HepG2 (cell line): ENCODE data around the gene NUDT22. TPM values are rescaled to one million over a fixed set of nuclear protein-coding genes. Genes with fewer than 3 reads are reported as not detected.

ENCODE experiments used
- ARID4A ChIP-seq: sonication (generic); formaldehyde crosslinking; IDR thresholded peaks from 2 replicates; pipeline ENCODE4 v1.5.0; 2020; ENCODE audit warnings: mild to moderate bottlenecking, missing genetic modification reagents, borderline replicate concordance
- HNF1B ChIP-seq: sonication (generic); formaldehyde crosslinking; IDR thresholded peaks from 2 replicates; pipeline ENCODE4 v1.5.1; 2020; ENCODE audit warnings: mild to moderate bottlenecking, moderate library complexity, missing genetic modification reagents
- LCORL ChIP-seq, 2 experiments: fragments of 450-650 bp in 1 of 2; sonication (generic) in 1 of 2; formaldehyde crosslinking in 1 of 2; IDR thresholded peaks; 2 replicates each; pipeline versions ENCODE4 v1.5.0 to v1.6.1; 2017 to 2020; ENCODE audit warnings: antibody characterized with exemption in 1 of 2, missing genetic modification reagents in 1 of 2
- MAX ChIP-seq: IDR thresholded peaks from 2 replicates; pipeline ENCODE4 v1.6.1; 2012; ENCODE audit warnings: inconsistent platforms
- POLR2AphosphoS5 ChIP-seq: IDR thresholded peaks from 2 replicates; pipeline ENCODE4 v1.6.1; 2012; ENCODE audit warnings: low read depth, low read length
- SKIL ChIP-seq: sonication (generic); formaldehyde crosslinking; IDR thresholded peaks from 2 replicates; pipeline ENCODE4 v1.8.0; 2022; ENCODE audit warnings: missing genetic modification reagents, mild to moderate bottlenecking, moderate library complexity, borderline replicate concordance
- THAP7 ChIP-seq: sonication (generic); formaldehyde crosslinking; IDR thresholded peaks from 2 replicates; pipeline ENCODE4 v1.8.1; 2023; ENCODE audit warnings: mild to moderate bottlenecking, missing genetic modification reagents
- ZBTB10 ChIP-seq: sonication (generic); formaldehyde crosslinking; IDR thresholded peaks from 2 replicates; pipeline ENCODE4 v1.4.0; 2020; ENCODE audit warnings: missing genetic modification reagents, borderline replicate concordance
- ZFP82 ChIP-seq: sonication (generic); formaldehyde crosslinking; IDR thresholded peaks from 2 replicates; pipeline ENCODE4 v1.5.1; 2020; ENCODE audit warnings: mild to moderate bottlenecking, missing genetic modification reagents, borderline replicate concordance
- ZNF180 ChIP-seq: sonication (generic); formaldehyde crosslinking; IDR thresholded peaks from 2 replicates; pipeline ENCODE4 v1.4.0; 2020; ENCODE audit warnings: low read depth, missing genetic modification reagents, borderline replicate concordance
- ZNF879 ChIP-seq: sonication (generic); formaldehyde crosslinking; IDR thresholded peaks from 2 replicates; pipeline ENCODE4 v1.8.1; 2023; ENCODE audit warnings: missing genetic modification reagents
- polyA plus RNA-seq, 8 experiments: library from polyadenylated mRNA; depleted of rRNA in 3 of 8; stranded (reverse) in 7 of 8; unstranded in 1 of 8; fragments of >200 nt; fragmentation: Illumina TruSeq in 4 of 8; extraction: Trizol in 4 of 8; gene quantifications; 2 replicates each; pipeline versions ENCODE4 v1.2.1 to v1.2.3, GENCODE V29; 2011 to 2016; ENCODE audit warnings: low read depth in 4 of 8, missing spikeins in 1 of 8, mixed read lengths in 1 of 8; ENCODE audit not compliant: insufficient read depth in 1 of 8
- total RNA-seq, 5 experiments: library from RNA; depleted of rRNA; stranded (reverse); fragments of >200 nt; fragmentation: Illumina TruSeq; extraction: Trizol; gene quantifications; 2 replicates each; pipeline ENCODE4 v1.2.3, GENCODE V29; 2016; ENCODE audit warnings: low read depth in 1 of 5

NUDT22 gene
- total and polyA plus RNA-seq, 2 of the 13 experiments (the other 11 are each of a cell fraction or from before 2014, with no cell fraction given) = 33.5 to 39.8 TPM

GRCh38 chr11:64233913-64234586 lies 8.0 kb downstream of the NUDT22 start, which contains the start of gene VEGFB (continued):
- TF ChIP-seq ARID4A (CRISPR knock-in tag) (peak; percentile 42), SKIL (CRISPR knock-in tag) (0 out of 2 replicates have a peak, but pooled peaks have one; percentile 38), HNF1B (0 out of 2 replicates have a peak, but pooled peaks have one; percentile 17), ZNF879 (CRISPR knock-in tag) (0 out of 2 replicates have a peak, but pooled peaks have one; percentile 45), ZBTB10 (CRISPR knock-in tag) (0 out of 2 replicates have a peak, but pooled peaks have one; percentile 34), THAP7 (CRISPR knock-in tag) (0 out of 2 replicates have a peak, but pooled peaks have one; percentile 19), LCORL (IDR thresholded peaks at IDR 0.05) (no peak), LCORL (CRISPR knock-in tag; IDR thresholded peaks at IDR 0.05) (peak; percentile 30; the same call in 1 of the 2 replicates), ZFP82 (CRISPR knock-in tag) (no peak), MAX (peak; percentile 8; the same call in 1 of the 2 replicates), POLR2AphosphoS5 (peak; percentile 27; the same call in 1 of the 2 replicates), ZNF180 (CRISPR knock-in tag) (no peak)
